ENCODE data around the gene POLA2. TPM values are rescaled to one million over a fixed set of nuclear protein-coding genes. Genes with fewer than 3 reads are reported as not detected.

Gene POLA2
- total and polyA plus RNA-seq, 2 donors (not counting 3 experiments of a cell fraction or from before 2014, with no cell fraction given) = 24.0 to 30.0 TPM

DNA sequence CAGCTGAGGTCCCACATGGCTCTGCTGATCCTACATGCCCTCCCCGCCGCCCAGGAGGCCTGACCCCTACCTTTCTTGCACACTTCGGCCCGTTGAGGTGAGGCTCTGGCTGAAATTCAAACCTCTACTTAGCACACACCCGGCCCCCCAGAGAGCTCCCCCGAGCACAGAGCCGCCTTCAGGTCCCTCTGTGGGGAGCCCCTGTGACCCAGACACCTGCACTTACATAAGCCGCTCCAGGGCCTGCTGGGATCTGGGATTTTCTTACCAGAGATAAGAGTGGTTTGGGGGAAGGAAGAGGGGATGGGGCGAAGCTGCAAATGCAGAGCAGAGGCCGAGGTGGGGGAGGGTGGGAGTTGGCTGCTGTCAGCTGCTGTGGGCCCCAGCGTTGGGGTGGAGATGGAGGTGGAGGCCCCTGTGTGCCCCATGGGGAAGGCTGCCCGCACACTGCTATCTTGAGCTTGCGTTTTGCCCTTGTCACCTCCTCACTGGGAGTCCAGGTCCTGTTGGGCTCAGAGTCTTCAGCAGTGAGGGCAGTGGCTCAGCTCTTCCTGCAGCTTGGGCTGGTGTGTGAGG is 49.4 kb upstream of the POLA2 start:
- peak; percentile 13 for TF ChIP-seq POLR2AphosphoS5 (IDR thresholded peaks at IDR 0.05; ENCODE audit: insufficient read depth, low read depth, low read length)
- TF ChIP-seq MYC (IDR thresholded peaks at IDR 0.05; ENCODE audit: low read depth, low read length) = no peak
- TF ChIP-seq JUN (IDR thresholded peaks at IDR 0.05; ENCODE audit: borderline replicate concordance, insufficient read depth, insufficient read length, low read depth) = no peak
- TF ChIP-seq POLR2A (IDR thresholded peaks at IDR 0.05; ENCODE audit: low read depth, low read length) = peak; percentile 15
- Histone ChIP-seq H3K9ac (replicated peaks; ENCODE audit: extremely low read depth, insufficient read depth, low read length) (no peak overlapping the region), H3K36me3 (ENCODE audit: control insufficient read depth in 2 of 2, extremely low read depth in 1 of 2, insufficient read depth in 2 of 2, low read length in 2 of 2) (peaks cover 0 to 31% of the 10 kb centered on the region in 2 experiments), H3K9me1 (replicated peaks; ENCODE audit: control insufficient read depth, extremely low read depth, insufficient read depth, low read length) (no peaks in the 10 kb centered on the region), H3K4me1 (ENCODE audit: control insufficient read depth, extremely low read depth, insufficient read depth, low read length) (no peaks in the 10 kb centered on the region), H3K4me3 (replicated peaks in 1 of 3; ENCODE audit: insufficient read depth in 1 of 3, low read depth in 1 of 3, low read length in 3 of 3) (no peak overlapping the region), H3K27me3 (ENCODE audit: control insufficient read depth in 2 of 2, insufficient read depth in 2 of 2, low read length in 2 of 2) (no peaks in the 10 kb centered on the region), H3K9me3 (replicated peaks; ENCODE audit: control insufficient read depth, insufficient read depth, low read length) (no peaks in the 10 kb centered on the region), H3K79me2 (ENCODE audit: control insufficient read depth, insufficient read depth, low read length) (no peaks in the 10 kb centered on the region), H2AFZ (ENCODE audit: low read depth, low read length) (no peak overlapping the region), H3K27ac (ENCODE audit: insufficient read depth, low read depth, low read length) (no peak overlapping the region), H4K20me1 (replicated peaks; ENCODE audit: control insufficient read depth, extremely low read depth, insufficient read depth, low read length) (no peaks in the 10 kb centered on the region), H3K4me2 (ENCODE audit: insufficient read depth, low read length) (no peak overlapping the region)
- no TSS peak for BruUV-seq (replicated peaks)
- no peak for FAIRE-seq
- ChIA-PET POLR2A (no interaction called here), CTCF (interaction anchor here (1.9 to 3.6 kb wide), 2 partner anchors 13 to 117 kb away, joined by 8 to 15 read pairs; no protein-coding TSS in a partner anchor)
- no peak for DNase-seq (ENCODE audit: low read depth, low spot score)
- intact Hi-C loops (cut with micrococcal nuclease) = no loop called here
- dilution Hi-C loops (cut with MboI; ENCODE audit: extremely low pct_ligation_motif_present, low sequenced_read_pairs) = no loop called here

- ChIA-PET CTCF (interaction anchor here (3.6 kb wide), 1 partner anchor 12 kb away, joined by 15 read pairs; no protein-coding TSS in a partner anchor), POLR2A (no interaction called here)
- Histone ChIP-seq H4K20me1 (replicated peaks; ENCODE audit: control insufficient read depth, extremely low read depth, insufficient read depth, low read length) (no peaks in the 10 kb centered on the region), H3K36me3 (ENCODE audit: control insufficient read depth in 2 of 2, extremely low read depth in 1 of 2, insufficient read depth in 2 of 2, low read length in 2 of 2) (peaks cover 0 to 25% of the 10 kb centered on the region in 2 experiments), H3K4me1 (ENCODE audit: control insufficient read depth, extremely low read depth, insufficient read depth, low read length) (no peaks in the 10 kb centered on the region), H3K27ac (ENCODE audit: insufficient read depth, low read depth, low read length) (no peak overlapping the region), H3K9ac (replicated peaks; ENCODE audit: extremely low read depth, insufficient read depth, low read length) (no peak overlapping the region), H3K79me2 (ENCODE audit: control insufficient read depth, insufficient read depth, low read length) (no peaks in the 10 kb centered on the region), H3K4me3 (replicated peaks in 1 of 3; ENCODE audit: insufficient read depth in 1 of 3, low read depth in 1 of 3, low read length in 3 of 3) (no peak overlapping the region), H2AFZ (ENCODE audit: low read depth, low read length) (no peak overlapping the region), H3K4me2 (ENCODE audit: insufficient read depth, low read length) (no peak overlapping the region), H3K27me3 (ENCODE audit: control insufficient read depth in 2 of 2, insufficient read depth in 2 of 2, low read length in 2 of 2) (no peaks in the 10 kb centered on the region), H3K9me3 (replicated peaks; ENCODE audit: control insufficient read depth, insufficient read depth, low read length) (no peaks in the 10 kb centered on the region), H3K9me1 (replicated peaks; ENCODE audit: control insufficient read depth, extremely low read depth, insufficient read depth, low read length) (no peaks in the 10 kb centered on the region)
- intact Hi-C loops (cut with micrococcal nuclease) = no loop called here
- TF ChIP-seq POLR2AphosphoS5 (IDR thresholded peaks at IDR 0.05; ENCODE audit: insufficient read depth, low read depth, low read length) (peak; percentile 26), POLR2A (IDR thresholded peaks at IDR 0.05; ENCODE audit: low read depth, low read length) (no peak)
- FAIRE-seq = no peak
- dilution Hi-C loops (cut with MboI; ENCODE audit: extremely low pct_ligation_motif_present, low sequenced_read_pairs) = no loop called here
- DNase-seq (ENCODE audit: low read depth, low spot score) = no peak
- no TSS peak for BruUV-seq (replicated peaks)
Observed at GRCh38 chr11:65213322-65214211, 48.2 kb upstream of the POLA2 start.

All from endothelial cell of umbilical vein (primary cell).